SKM-1 treated with dmso at 0.1 percent for 144 hours (cell line): ENCODE measurements around the gene TRUB1.

ENCODE experiments used
- DNase-seq: peaks from one replicate; lab custom pipeline; 2025; ENCODE audit not compliant: unreplicated experiment; lab: John Stamatoyannopoulos, UW

TRUB1 gene

DNA sequence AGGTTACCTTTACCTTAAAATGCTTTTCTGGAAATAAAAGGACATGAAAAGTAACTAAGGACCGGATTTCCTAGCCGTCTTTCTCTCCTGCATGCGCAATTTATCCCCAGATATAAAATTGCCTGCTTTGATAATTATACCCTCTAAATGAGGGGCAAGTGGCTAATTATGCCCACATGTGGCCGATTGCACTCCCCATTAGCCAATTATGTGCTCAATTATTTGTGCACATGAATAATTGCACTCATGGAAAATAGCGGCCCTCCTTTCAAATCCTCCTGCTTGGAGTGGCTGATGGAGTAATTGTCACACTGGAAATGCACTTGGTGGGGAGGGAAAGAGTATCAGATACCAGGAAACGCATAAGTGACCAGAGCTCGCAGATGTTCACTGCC is 88.7 kb downstream of the TRUB1 start:
- DNase-seq: no peak
